ENCODE data around the gene SLC38A10. TPM values are rescaled to one million over a fixed set of nuclear protein-coding genes. Genes with fewer than 3 reads are reported as not detected.

Gene SLC38A10
- total and polyA plus RNA-seq, 2 of the 4 experiments (the other 2 are of a cell fraction), result 12.7 to 46.7 TPM

DNA sequence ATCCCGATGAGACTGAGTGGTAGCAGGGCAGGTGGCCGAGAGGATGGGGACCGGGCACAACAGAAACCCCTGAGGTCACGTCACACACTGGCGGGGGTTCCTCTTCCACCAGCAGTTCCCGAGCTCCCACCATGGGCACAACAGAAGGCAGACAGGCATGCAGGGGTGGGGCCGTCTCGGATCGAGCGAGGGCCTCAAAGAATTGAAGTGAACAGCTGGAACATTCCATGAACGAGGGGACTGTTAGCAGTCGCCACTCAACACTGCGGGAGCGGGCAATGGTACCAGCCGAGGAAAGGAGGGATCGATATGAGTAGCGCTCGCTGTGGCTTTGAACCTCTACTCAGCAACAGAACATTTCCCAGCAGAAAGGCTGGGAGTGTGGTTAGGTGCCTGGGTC lies 77.6 kb downstream of the SLC38A10 start:
- DNase-seq (no peak), ATAC-seq (ENCODE audit: low read depth) (no peak)
- CTCF ChIA-PET, result no interaction called here
- H2AFZ ChIP-seq (replicated peaks; ENCODE audit: low read length, poor library complexity), result no peak overlapping the region
- H3K9me3 ChIP-seq (ENCODE audit: control insufficient read depth, insufficient read depth, low read length), result no peaks in the 10 kb centered on the region
- H3K9me1 ChIP-seq (ENCODE audit: insufficient read depth, low read length), result no peaks in the 10 kb centered on the region; the same call in none of the 2 replicates
- H4K91ac ChIP-seq (ENCODE audit: insufficient read depth, low read depth, low read length), result no peak overlapping the region
- no peak overlapping the region for H3K27ac ChIP-seq (ENCODE audit: insufficient read depth, low read length)
- H2AK9ac ChIP-seq (replicated peaks; ENCODE audit: low read depth, low read length, poor library complexity), result no peak overlapping the region
- H2AK5ac ChIP-seq (ENCODE audit: low read depth, low read length), result no peak overlapping the region
- WGBS, 2 experiments (ENCODE audit: extremely low coverage in 2 of 2, insufficient read length in 1 of 2), result 94% methylated on average over 10 of the region's 18 CpGs; no CpG with 5 or more reads in 1 of the 2 experiments
- in situ Hi-C loops (cut with MboI; ENCODE audit: low sequenced_read_pairs), result no loop called here
- no peaks in the 10 kb centered on the region; the same call in 1 of the 2 replicates for H4K20me1 ChIP-seq (ENCODE audit: insufficient read depth, low read length)
- BruUV-seq (replicated peaks), result no TSS peak
- no peak overlapping the region for H3K4ac ChIP-seq (ENCODE audit: low read depth, low read length)
- no peak overlapping the region for H3K18ac ChIP-seq (ENCODE audit: low read depth, low read length)
- H3K9ac ChIP-seq (ENCODE audit: low read depth, low read length), result no peak overlapping the region
- H3K14ac ChIP-seq (replicated peaks; ENCODE audit: low read depth, low read length), result no peak overlapping the region
- peaks cover 5% of the 10 kb centered on the region; the same call in 1 of the 2 replicates for H3K36me3 ChIP-seq (ENCODE audit: control insufficient read depth, insufficient read depth, low read length)
- H3K4me2 ChIP-seq (ENCODE audit: low read depth, low read length), result no peak overlapping the region
- no peak overlapping the region for H3K56ac ChIP-seq (ENCODE audit: extremely low read depth, insufficient read depth, low read length)
- TF ChIP-seq RCOR1 (IDR thresholded peaks at IDR 0.05; ENCODE audit: insufficient replicate concordance, low read length), result no peak
- no peak for TF ChIP-seq BHLHE40 (IDR thresholded peaks at IDR 0.05; ENCODE audit: low read depth, low read length)
- TF ChIP-seq POLR2A (IDR thresholded peaks at IDR 0.05; ENCODE audit: low read depth, low read length), result no peak
- TF ChIP-seq SMC3 (IDR thresholded peaks at IDR 0.05; ENCODE audit: low read depth, low read length), result no peak
- TF ChIP-seq NFE2L2 (IDR thresholded peaks at IDR 0.05; ENCODE audit: low read depth, low read length), result no peak
- no peak for TF ChIP-seq RFX5 (IDR thresholded peaks at IDR 0.05; ENCODE audit: low read depth, low read length)
- no peak for TF ChIP-seq CTCF (conservative IDR thresholded peaks at IDR 0.05; ENCODE audit: low read depth, low read length)
- no peak for TF ChIP-seq CHD1 (IDR thresholded peaks at IDR 0.05; ENCODE audit: low read depth, low read length)
- no peak for TF ChIP-seq CEBPB (IDR thresholded peaks at IDR 0.05; ENCODE audit: low read depth, low read length)
- TF ChIP-seq MXI1 (IDR thresholded peaks at IDR 0.05; ENCODE audit: borderline replicate concordance, low read depth, low read length), result no peak
- TF ChIP-seq RAD21 (IDR thresholded peaks at IDR 0.05; ENCODE audit: low read length), result no peak
- no peak for TF ChIP-seq ELK1 (IDR thresholded peaks at IDR 0.05; ENCODE audit: borderline replicate concordance, low read depth, low read length)
- TF ChIP-seq FOS (IDR thresholded peaks at IDR 0.05; ENCODE audit: low read depth, low read length), result no peak
- no peak for TF ChIP-seq MAFK (IDR thresholded peaks at IDR 0.05; ENCODE audit: low read depth, low read length)
- TF ChIP-seq, protein P1, sequence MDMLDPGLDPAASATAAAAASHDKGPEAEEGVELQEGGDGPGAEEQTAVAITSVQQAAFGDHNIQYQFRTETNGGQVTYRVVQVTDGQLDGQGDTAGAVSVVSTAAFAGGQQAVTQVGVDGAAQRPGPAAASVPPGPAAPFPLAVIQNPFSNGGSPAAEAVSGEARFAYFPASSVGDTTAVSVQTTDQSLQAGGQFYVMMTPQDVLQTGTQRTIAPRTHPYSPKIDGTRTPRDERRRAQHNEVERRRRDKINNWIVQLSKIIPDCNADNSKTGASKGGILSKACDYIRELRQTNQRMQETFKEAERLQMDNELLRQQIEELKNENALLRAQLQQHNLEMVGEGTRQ (IDR thresholded peaks at IDR 0.05; ENCODE audit: low read depth, low read length), result no peak
- no peak for TF ChIP-seq MAZ (IDR thresholded peaks at IDR 0.05; ENCODE audit: borderline replicate concordance, low read depth, low read length)
- dilution Hi-C loops (cut with HindIII; ENCODE audit: low sequenced_read_pairs, unreplicated experiment), result no loop called here
- H2BK5ac ChIP-seq (ENCODE audit: low read depth, low read length, poor library complexity, severe bottlenecking), result no peak overlapping the region
- H4K5ac ChIP-seq (ENCODE audit: low read depth, low read length), result no peak overlapping the region
- H3K4me1 ChIP-seq (ENCODE audit: control insufficient read depth, insufficient read depth, low read length), result peaks cover 6% of the 10 kb centered on the region; the same call in 1 of the 2 replicates
- H3K27me3 ChIP-seq (ENCODE audit: control insufficient read depth, insufficient read depth, low read length), result no peaks in the 10 kb centered on the region
- no peak overlapping the region for H3K4me3 ChIP-seq (ENCODE audit: insufficient read depth, low read depth, low read length)
- H3K23ac ChIP-seq (ENCODE audit: low read depth, low read length), result no peak overlapping the region
- no peak overlapping the region for H2BK15ac ChIP-seq (ENCODE audit: low read depth, low read length)
- no peak overlapping the region for H4K8ac ChIP-seq (ENCODE audit: low read depth in 2 of 2, low read length in 2 of 2)
- no peak overlapping the region for H2BK20ac ChIP-seq (ENCODE audit: low read depth, low read length)
- intact Hi-C loops (cut with micrococcal nuclease), result no loop called here
- POLR2A ChIA-PET (ENCODE audit: unreplicated experiment), result no interaction called here
- peaks cover 11 to 23% of the 10 kb centered on the region in 2 experiments; a peak in 3 of 4 replicates for H3K79me1 ChIP-seq (ENCODE audit: low read depth in 1 of 2, low read length in 2 of 2)
- no peak overlapping the region for H2BK120ac ChIP-seq (ENCODE audit: low read depth, low read length)

Data from IMR-90 (cell line).